Limb (tissue), 2 donors: ENCODE results near the gene MYADML2.

Source experiments
- DNase-seq, 2 donors: peaks; one replicate each; pipeline ENCODE4 v3.0.0-alpha.2; 2016; ENCODE audit errors: extremely low spot score in 2 of 2

The MYADML2 gene

DNA sequence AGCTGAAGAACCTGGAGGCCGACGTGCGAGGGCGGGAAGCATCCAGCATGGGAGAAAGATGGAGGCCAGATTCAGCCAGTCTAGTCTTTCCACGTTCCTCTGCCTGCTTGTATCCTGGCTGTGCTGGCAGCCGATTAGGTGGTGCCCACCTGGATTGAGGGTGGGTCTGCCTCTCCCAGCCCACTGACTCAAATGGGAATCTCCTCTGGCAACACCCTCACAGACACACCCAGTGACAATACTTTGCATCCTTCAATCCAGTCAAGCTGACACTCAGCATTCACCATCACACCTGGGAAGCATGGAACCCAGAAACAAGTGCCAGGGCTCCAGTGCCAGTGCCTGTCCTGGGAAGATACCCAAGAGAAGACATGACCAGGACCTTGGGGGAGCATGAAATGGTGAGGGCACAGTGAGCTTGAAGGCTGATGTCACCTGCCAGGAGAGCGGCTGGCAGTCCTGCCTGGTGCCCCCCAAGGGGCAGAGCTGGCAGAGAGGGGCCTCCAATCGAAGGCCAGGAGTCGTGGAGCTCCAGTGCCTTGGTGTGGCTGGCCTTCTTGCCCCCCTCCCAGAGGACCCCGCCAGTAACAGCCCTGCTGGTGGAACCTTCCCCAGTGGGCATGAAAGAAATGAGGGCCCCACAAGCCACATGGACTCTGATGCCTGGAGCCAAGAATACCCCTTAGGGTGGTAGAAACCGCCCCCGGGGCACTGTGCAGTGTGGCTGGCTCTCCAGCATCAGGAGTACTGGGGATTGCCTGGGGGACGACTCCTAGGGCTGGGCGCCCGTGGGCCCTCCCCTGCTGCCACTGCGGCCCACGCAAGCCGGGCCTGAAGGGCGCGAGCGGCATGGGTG is 45.6 kb downstream of the MYADML2 start:
- no peak for DNase-seq

DNA sequence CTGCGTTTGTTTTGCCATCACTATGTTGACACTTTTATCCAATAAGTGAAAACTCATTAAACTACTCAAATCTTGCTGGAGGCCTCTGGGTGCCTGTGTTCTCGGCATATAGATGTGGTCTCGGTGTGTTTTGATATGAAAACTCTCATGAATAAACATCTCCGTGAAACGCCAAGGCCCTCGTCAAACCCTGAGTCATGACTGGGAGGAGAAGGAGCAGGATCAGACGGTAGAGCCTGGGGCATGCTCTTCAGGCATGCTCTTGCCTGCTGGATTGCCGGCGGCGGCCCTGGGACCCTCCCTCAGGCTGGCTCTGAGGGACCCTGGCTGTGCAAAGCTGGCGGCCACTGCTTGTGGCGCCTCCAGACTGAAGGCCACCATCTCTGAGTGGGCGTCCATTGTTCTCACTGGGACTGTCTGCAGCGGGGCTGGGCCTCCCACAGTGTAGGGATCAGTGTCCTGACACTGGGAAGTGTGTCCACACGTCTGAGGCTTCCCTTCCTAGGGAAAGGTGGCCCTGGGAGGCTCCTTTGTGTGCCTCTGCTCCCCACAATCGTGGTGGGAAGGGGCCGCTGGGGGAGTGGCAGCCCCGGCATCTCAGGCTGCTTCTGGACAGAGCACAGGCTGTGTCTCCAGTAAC is 46.7 kb downstream of the MYADML2 start:
- no peak for DNase-seq

DNA sequence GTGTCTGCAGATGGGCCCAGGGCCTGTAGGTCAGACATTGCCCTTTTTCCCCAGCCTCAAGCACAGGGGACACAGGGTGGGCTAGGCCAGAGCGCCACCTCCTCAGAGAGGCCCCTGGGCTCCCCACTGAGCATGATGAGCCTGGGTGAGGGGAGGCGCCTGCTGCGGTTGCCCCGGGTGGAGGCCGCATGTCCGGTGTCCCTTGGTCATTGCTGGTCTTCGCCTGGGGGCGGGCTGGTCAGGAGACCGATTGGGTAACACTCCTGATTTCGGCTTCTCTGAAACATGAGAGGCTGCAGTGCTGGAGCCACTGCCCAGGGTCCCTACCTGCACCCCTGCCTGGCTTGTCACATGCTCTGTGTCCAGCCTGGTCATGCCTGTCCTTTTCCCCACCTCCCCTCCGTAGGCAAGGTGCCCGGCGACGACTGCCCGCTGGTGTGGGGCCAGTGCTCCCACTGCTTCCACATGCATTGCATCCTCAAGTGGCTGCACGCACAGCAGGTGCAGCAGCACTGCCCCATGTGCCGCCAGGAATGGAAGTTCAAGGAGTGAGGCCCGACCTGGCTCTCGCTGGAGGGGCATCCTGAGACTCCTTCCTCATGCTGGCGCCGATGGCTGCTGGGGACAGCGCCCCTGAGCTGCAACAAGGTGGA is 47.4 kb downstream of the MYADML2 start:
- no peak for DNase-seq

DNA sequence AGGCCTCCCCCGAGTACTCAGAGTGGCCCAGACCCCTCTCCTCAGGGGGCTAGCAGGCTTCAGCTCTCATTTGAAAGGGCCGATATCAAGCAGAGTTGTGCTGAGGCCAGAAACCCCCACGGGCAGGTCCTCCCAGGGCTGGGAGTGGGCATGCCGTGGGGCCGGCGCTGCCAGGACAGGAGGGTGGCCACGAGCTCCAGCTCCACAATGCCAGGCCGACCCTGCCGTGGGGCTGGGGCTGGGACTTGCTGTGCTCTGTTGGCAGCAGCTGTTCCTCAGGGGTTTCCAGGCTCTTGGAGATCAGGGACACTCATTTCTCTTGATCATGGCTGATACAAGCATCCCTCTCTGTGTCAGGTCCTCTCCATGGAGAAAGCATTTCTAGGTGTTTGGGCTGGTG is 48.1 kb downstream of the MYADML2 start:
- no peak for DNase-seq

DNA sequence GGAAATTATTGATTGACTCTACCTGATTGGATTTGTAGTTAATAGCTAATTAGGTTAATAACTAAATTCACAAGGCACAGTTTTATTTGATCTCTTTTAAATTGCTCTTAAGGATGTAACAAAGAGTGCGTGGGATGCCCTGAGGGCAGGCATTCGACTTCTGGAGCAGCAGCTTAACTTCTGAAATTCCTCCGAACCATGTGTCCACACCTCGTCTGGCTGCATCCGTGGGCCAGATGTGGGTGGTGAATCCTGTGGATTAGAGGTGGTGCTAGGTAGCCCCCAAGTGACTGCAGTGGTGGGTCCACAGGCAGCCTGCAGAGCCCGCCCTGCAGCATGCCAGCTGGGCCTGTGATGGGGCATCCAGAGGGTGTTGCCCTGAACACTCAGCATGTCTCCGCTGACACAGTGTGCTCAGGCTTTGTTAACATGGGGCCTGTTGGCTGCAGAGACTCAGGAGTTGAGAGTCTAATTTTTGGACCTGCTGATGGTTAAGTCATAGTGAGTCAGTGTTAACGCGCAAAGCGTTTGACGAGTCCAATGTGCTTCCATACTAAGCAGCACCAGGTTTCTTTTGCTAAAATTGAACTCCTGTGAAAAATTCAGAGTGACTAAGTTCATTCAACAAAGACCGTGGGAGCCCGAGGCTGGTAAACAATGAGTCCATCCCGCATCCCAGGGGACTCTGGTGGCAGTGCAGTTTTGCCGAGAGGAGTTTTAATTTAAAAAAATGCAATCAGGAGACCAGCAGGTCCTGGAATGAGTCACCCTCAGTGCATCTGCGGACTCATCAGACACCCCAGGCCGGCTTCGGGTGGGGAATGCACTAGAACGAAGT is 48.8 kb downstream of the MYADML2 start:
- DNase-seq: no peak

DNA sequence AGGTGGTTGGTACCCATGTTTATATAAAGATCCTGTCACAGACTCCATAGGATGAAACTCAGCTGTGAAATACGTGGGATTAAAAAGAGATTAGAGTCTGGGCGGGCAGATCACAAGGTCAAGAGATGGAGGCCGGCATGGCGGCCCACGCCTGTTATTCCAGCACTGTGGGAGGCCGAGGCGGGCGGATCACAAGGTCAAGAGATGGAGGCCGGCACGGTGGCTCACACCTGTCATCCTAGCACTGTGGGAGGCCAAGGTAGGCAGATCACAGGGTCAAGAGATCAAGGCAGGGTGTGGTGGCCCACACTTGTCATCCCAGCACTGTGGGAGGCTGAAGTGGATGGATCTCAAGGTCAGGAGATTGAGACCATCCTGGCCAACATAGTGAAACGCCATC is 51.6 kb downstream of the MYADML2 start:
- no peak for DNase-seq

DNA sequence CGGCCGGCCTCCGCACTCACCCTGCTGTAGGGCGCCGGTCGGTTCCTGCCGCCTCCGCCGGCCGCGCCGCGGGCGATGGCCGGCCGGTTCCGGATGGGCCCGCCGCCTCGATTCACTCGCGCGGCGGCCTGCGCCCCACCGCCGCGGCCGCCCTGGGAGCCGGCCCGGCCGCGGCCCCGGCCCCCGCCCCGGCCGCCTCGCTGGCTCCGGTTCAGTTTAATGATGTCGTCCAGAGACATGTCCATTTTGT is 55.8 kb downstream of the MYADML2 start:
- no peak for DNase-seq

DNA sequence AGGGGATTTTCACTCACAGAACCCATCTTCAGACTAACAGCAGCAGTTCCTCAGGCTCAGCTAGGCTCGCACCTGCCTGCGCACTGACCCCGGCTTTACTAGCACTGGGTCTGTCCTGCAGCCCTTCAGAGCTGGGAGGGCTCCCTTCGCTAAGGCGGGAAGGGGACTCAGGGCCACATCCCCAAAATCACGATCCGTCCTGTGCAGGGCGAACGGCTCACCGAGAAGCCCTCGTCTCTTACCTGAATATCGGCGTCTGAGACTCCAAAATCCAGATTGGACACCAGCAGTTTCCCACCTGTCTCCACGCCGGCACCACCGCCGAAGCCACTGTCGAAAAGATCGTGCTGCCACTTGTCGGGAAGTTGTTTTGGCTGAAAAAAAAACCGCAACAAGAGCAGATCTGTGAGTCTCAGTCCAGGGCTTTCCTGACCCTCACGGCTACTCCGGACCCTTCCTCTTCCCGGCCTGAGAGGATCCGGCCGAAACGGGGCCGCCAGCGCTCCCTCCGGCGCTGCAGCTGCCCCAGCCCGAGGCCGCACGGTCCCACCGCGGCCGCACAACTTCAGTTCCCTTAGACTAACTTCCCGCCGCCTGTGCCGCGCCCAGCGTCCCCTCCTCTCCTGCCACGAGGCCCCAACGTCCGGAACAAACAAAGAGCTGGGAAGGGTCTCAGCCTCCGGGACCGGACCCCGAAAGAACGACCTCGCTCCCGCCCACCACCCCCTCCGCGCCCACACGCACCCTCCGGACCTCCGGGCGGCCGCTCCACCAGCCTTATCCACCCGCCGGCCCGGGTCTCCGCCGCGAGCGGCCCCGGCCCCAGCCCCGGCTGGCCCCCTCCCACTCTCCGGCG is 56.4 kb downstream of the MYADML2 start:
- no peak for DNase-seq
